Activated CD4-positive, alpha-beta T cell treated with anti-CD3 and anti-CD28 coated beads for 48 hours (primary cell): Measurements from ENCODE around the gene LRR1.
"Not testable (repeated sequence)": the region's sequence is repeated elsewhere in the genome, so short reads cannot be mapped to it uniquely, and the experiment has no call there.

Experiments used
- DNase-seq: peaks from one replicate; pipeline ENCODE4 v3.0.0-alpha.2; 2020

LRR1 gene

DNA sequence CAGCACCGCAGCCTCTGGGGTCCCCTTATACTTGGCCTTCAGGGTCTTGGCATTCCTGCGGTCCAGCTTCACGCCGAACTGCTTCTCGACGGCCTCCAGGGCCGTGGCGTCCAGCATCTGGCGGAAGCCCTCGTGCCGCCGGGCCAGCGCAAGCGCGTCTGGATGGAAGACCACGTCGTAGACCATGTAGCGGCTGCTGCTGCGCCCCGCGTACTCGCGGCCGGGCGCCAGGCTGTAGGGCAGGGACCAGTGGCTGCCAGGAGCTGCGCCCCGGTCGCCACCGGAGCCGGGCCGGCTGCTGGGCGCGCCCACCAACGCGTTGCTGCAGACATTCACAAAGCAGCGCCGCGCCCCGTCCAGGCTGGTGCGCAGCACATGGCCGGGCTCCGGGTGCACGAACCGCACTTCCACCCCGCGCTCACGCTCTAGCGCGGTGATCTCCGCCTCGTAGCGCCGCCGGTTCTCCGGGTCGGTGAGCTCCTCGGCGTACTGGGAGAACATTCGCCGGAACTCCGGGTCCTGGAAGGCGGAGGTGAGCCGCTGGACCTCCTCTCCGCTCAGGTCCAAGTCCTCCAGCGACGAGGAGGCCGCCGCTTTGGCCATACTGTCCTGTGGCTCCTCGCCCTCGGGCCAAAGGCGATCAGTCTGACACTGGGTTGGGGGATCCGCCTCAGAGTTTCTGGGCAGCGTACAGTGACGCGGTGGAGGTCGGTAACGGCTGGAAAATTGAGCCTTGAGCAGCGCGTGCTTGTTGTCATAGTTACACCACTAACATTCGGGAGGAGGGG is 36.0 kb downstream of the LRR1 start, which contains the start of gene DNAAF2:
TSS of gene DNAAF2 (minus strand) at position 698 of the 788 bp plus-strand sequence. CDS start at position 603, 95 bp downstream.
- peak; percentile 69 for DNase-seq

GRCh38 chr14:49636866-49637265 is 38.1 kb downstream of the LRR1 start:
- DNase-seq: no peak

DNA sequence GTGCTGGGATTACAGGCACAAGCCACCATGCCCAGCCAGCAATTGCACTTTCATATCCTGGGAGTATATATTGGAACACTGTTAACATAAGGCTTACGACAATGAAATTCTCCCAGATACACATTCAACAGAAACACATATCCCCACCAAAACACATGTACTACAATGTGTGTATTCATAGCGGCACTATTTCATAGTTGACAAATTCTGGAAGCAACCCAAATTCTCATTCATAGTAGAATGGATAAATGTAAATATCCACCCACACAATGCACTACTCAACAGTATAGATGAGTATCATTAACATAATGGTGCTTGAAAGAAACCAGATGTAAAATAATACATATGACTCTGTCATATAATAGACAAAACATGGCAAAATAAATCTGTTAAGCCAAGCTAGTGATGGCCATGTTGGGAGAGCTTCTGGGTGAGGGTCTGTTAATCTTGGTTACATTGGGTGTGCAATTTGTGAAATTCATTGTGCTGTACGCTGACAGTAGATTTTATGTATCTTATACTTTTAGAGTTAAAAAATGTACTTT is 38.9 kb downstream of the LRR1 start:
- no peak for DNase-seq

GRCh38 chr14:49640540-49641417 is 42.0 kb downstream of the LRR1 start:
- no peak for DNase-seq

GRCh38 chr14:49641697-49642129 is 43.0 kb downstream of the LRR1 start:
- DNase-seq: no peak

DNA sequence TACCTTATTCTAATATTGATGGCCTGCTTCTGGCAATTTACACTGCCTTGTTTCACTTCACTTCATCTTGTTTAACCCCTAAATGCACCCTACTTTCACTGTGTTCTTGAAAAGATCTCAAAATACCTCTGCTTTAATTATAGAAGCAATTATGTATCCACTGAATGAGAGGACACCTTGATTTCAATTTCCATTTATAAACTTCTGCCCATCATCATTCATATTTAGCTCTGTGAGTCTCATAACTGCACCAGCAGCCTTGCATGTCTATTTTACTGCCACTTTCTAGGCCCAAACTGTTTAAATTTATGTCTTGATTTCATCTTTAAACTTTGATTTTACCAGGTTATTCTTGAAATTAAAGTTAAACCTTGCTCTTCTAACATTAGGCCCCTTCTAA is 43.4 kb downstream of the LRR1 start:
- DNase-seq: no peak

GRCh38 chr14:49653508-49653907 is 54.8 kb downstream of the LRR1 start:
- no peak for DNase-seq

DNA sequence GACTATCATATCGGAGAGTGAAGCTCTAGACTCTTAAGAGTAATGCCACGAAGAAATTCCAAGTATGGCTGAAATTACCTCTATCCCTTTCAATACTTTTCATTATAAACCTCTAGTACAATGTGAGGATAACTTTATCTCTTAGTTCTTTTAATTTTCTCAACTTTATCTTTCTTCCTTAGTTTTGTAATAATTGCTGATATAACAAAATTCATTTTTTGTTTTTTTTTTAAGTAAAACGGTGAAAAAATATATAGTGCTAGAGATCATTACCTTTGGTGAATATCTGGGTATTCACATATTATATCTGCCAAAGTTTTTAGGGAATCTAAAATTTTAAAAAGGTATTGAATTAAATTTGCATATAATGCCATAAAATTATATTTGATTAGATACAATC is 55.8 kb downstream of the LRR1 start:
- no peak for DNase-seq

- not testable (repeated sequence) for DNase-seq
These were observed 58.8 kb downstream of the LRR1 start for GRCh38 chr14:49657500-49657899.

DNA sequence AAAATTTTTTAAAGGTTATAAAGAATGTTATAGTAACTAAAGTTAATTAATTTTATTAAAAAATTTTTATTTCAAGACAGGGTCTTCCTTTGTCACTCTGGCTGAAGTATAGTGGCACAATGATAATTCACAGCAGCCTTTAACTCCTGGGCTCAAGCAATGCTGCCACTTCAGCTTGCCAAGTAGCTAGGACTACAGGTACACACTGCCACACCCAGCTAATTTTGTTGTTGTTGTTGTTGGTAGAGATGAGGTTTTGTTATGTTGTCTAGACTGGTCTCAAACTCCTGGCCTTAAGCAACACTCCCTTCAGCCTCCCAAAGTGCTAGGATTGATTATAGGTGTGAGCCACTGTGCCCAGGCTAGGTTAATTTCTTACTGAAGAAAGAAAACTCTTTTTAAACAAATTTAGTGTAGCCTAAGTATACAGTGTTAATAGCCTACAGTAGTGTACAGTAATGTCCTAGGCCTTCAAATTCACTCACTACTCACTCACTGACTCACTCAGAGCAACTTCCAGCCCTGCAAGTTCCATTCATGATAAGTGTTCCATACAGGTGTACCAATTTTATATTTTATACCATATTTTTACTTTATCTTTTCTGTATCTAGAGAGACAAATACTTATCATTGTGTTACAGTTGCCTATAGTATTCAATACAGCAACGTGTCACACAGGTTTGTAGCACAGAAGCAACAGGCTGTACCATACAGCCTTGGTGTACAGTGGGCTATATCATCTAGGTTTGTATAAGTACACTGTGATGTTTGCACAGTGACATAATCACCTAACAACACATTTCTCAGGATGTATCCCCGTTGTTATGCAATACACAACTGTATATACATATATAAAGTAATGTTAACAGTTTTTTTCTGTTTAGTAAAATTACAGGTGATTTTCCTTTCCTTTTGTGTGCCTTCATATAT is 61.1 kb downstream of the LRR1 start:
- DNase-seq: no peak
